GM19035 (cell line): ENCODE data around the gene CD22.
"Not testable (repeated sequence)": the region's sequence is repeated elsewhere in the genome, so short reads cannot be mapped to it uniquely, and the experiment has no call there.

Experiments used
- ATAC-seq: cut with Tn5 transposase; IDR thresholded peaks from one replicate; pipeline ENCODE4 v1.9.1; 2021; ENCODE audit not compliant: unreplicated experiment

Gene CD22

GRCh38 chr19:35328851-35329285 lies at the start of gene CD22:
Gene CD22, plus strand, starts transcription at chr19:35329187. Its CDS starts 2,854 bp downstream, at chr19:35332041.
- ATAC-seq = no peak

- ATAC-seq = no peak
Measured at GRCh38 chr19:35279374-35279773, 49.6 kb upstream of the CD22 start.

GRCh38 chr19:35279985-35280821 lies 48.8 kb upstream of the CD22 start:
- no peak for ATAC-seq

- ATAC-seq = no peak
Measured at GRCh38 chr19:35281303-35281702, 47.7 kb upstream of the CD22 start.

GRCh38 chr19:35284153-35285094 lies 44.6 kb upstream of the CD22 start:
- ATAC-seq = no peak

GRCh38 chr19:35285095-35285449 lies 43.9 kb upstream of the CD22 start:
- no peak for ATAC-seq

- ATAC-seq = not testable (repeated sequence)
Measured at GRCh38 chr19:35285465-35285864, 43.5 kb upstream of the CD22 start.

- not testable (repeated sequence) for ATAC-seq
Measured at GRCh38 chr19:35286101-35286500, 42.9 kb upstream of the CD22 start.

- no peak for ATAC-seq
Measured at GRCh38 chr19:35287713-35288112, 41.3 kb upstream of the CD22 start.

- ATAC-seq = no peak
Measured at GRCh38 chr19:35288331-35288730, 40.7 kb upstream of the CD22 start.

GRCh38 chr19:35288906-35289305 lies 40.1 kb upstream of the CD22 start:
- ATAC-seq = no peak

- no peak for ATAC-seq
Measured at GRCh38 chr19:35290381-35291127, 38.4 kb upstream of the CD22 start.

- ATAC-seq = no peak
Measured at GRCh38 chr19:35291259-35291658, 37.7 kb upstream of the CD22 start.

GRCh38 chr19:35291916-35292315 lies 37.1 kb upstream of the CD22 start, which contains the start of gene MAG:
Gene MAG, plus strand, starts transcription at chr19:35292161. Its CDS starts 3,248 bp downstream, at chr19:35295409.
- no peak for ATAC-seq

GRCh38 chr19:35292421-35293362 lies 36.3 kb upstream of the CD22 start:
- no peak for ATAC-seq

- no peak for ATAC-seq
Measured at GRCh38 chr19:35293363-35293739, 35.6 kb upstream of the CD22 start.

GRCh38 chr19:35293808-35294207 lies 35.2 kb upstream of the CD22 start:
- no peak for ATAC-seq

- ATAC-seq = no peak
Measured at GRCh38 chr19:35294328-35294727, 34.7 kb upstream of the CD22 start.

GRCh38 chr19:35294859-35295791 lies 33.9 kb upstream of the CD22 start:
- ATAC-seq = no peak
